ENCODE data around the gene KRT72.

GRCh38 chr12:52555577-52555976, 45.7 kb downstream of the KRT72 start:
- TF ChIP-seq POLR2A (IDR thresholded peaks at IDR 0.05) = no peak
- no peak for TF ChIP-seq CTCF (IDR thresholded peaks at IDR 0.05)

Data from breast epithelium (tissue), 3 donors.